ENCODE measurements around the gene HIPK2.

HIPK2 gene

DNA sequence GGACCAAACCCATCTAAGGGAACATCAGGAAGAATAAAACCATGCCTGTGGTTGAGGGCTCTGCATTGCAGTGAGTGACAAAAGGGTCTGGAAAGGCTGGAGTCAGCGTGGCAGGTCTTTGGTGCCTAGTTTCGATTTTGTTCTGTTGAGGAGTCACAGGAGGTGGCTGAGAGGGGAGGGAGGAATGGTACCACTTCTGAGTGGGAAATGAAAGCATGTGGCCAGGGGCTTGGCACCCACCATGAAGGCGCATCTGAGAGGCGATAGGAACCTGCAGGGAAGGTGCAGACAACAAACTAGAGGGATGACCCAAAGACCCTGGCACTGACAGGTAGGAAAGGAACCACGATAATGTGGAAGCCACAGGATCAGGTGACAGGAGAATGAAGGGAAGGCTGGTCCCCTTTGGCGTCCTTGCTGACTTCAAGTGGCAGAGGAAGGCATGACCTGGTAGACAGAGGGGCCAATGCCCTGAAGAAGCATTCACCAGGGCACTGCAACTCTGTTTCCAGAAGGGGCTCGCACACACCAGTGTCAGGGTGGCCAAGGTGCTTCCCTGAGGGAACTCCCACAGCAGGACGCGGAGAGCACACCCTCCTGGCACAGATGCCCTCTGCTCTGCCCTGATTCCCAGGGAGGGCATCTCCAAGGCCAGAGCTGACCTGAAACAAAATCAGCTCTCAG, 41.7 kb downstream of the HIPK2 start:
- no peak for DNase-seq (ENCODE audit: low spot score)
- TF ChIP-seq, protein P1, sequence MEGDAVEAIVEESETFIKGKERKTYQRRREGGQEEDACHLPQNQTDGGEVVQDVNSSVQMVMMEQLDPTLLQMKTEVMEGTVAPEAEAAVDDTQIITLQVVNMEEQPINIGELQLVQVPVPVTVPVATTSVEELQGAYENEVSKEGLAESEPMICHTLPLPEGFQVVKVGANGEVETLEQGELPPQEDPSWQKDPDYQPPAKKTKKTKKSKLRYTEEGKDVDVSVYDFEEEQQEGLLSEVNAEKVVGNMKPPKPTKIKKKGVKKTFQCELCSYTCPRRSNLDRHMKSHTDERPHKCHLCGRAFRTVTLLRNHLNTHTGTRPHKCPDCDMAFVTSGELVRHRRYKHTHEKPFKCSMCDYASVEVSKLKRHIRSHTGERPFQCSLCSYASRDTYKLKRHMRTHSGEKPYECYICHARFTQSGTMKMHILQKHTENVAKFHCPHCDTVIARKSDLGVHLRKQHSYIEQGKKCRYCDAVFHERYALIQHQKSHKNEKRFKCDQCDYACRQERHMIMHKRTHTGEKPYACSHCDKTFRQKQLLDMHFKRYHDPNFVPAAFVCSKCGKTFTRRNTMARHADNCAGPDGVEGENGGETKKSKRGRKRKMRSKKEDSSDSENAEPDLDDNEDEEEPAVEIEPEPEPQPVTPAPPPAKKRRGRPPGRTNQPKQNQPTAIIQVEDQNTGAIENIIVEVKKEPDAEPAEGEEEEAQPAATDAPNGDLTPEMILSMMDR (IDR thresholded peaks at IDR 0.05; ENCODE audit: borderline replicate concordance, control extremely low read depth, extremely low read depth, insufficient read depth, missing control alignments): no peak
- in situ Hi-C loops (cut with MboI; ENCODE audit: low sequenced_read_pairs, unreplicated experiment): no loop called here

DNA sequence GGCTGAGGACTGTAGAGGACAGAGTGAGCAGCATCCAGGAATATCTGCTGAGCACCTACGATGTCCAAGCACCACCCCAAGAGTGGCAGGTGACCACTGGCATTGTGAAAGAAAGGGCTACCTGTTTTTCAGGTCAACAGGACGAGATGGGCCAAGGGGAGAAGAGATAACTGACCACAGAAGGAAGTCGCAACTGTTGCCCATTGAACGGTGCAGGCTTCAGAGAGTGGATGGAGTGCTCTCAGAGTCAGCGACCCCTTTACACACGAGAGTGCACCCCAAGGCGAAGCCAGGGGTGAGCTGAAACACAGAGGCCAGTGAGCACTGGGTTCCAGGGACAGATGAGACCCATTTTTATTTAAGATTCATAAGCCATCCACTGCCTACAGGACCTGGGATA, 42.3 kb downstream of the HIPK2 start:
- TF ChIP-seq, protein P1 (IDR thresholded peaks at IDR 0.05; ENCODE audit: borderline replicate concordance, control extremely low read depth, extremely low read depth, insufficient read depth, missing control alignments): no peak
- in situ Hi-C loops (cut with MboI; ENCODE audit: low sequenced_read_pairs, unreplicated experiment): no loop called here
- DNase-seq (ENCODE audit: low spot score): no peak

DNA sequence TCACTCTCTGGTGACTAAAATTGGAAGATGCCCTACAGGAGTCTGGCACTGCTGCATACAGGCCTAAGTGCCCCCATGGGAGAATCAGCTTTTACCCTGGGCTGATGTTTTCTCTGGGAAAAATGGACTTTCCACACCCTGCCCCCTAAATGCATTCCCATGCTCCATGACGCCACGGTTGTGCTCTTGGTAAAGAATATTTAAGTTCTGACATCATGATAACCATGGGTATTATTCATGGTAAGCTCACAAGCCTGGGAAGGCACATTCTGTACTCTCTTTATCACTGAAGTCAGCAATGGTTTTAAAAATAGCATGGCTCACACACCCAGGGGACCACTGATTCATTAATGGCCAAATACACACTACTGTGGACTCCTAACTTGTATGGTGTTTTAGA, 43.4 kb downstream of the HIPK2 start:
- TF ChIP-seq, protein P1 (IDR thresholded peaks at IDR 0.05; ENCODE audit: borderline replicate concordance, control extremely low read depth, extremely low read depth, insufficient read depth, missing control alignments): no peak
- in situ Hi-C loops (cut with MboI; ENCODE audit: low sequenced_read_pairs, unreplicated experiment): no loop called here
- no peak for DNase-seq (ENCODE audit: low spot score)

DNA sequence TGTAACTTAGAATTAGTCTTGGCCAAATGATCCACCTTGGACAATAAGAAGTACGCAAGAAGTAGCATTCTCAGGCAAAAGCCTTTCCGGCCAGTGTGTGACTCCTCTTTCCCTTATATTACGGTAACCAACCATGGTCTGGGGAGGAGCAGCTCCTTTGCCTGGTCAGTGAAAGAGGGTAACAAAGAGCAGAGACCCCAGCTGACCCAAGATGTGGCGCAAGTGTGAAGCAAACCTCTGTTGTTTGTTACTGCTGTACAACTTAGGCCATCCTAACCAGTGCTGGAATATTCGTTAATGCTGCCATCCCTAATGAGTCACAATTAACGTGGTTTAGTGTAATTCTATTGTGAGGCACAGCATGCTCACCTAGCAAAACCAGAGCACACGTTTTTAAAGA, 44.0 kb downstream of the HIPK2 start:
- DNase-seq (ENCODE audit: low spot score): no peak
- TF ChIP-seq, protein P1 (IDR thresholded peaks at IDR 0.05; ENCODE audit: borderline replicate concordance, control extremely low read depth, extremely low read depth, insufficient read depth, missing control alignments): no peak
- in situ Hi-C loops (cut with MboI; ENCODE audit: low sequenced_read_pairs, unreplicated experiment): no loop called here

DNA sequence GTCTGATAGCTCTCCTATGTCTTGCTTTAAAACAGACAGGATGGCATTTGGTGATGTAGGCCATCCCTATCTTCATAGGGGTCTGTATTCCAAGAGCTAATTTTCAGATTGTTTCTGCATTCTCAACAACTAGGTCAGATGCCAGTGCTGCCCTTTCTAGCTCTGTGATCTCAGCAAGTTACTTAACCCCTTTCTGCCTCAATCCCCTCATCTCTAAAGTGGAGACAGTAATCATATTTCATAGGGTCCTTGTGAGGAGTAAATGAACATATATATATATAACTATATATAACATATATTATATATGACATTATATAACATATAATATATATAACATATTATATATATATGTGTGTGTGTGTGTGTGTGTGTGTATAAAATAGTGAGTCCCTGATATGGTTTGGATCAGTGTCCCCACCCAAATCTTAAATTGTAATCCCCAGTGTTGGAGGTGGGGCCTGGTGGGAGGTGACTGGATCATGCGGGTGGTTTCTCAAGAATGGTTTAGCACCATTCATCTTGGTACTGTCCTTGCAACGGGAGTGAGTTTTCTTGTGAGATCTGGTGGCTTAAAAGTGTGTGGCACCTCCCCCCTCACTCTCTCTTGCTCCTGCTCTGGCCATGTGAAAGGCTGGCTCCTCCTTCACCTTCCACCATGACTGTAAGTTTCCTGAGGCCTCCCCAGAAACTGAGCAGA, 45.2 kb downstream of the HIPK2 start:
- no peak for DNase-seq (ENCODE audit: low spot score)
- in situ Hi-C loops (cut with MboI; ENCODE audit: low sequenced_read_pairs, unreplicated experiment): no loop called here
- TF ChIP-seq, protein P1 (IDR thresholded peaks at IDR 0.05; ENCODE audit: borderline replicate concordance, control extremely low read depth, extremely low read depth, insufficient read depth, missing control alignments): no peak

DNA sequence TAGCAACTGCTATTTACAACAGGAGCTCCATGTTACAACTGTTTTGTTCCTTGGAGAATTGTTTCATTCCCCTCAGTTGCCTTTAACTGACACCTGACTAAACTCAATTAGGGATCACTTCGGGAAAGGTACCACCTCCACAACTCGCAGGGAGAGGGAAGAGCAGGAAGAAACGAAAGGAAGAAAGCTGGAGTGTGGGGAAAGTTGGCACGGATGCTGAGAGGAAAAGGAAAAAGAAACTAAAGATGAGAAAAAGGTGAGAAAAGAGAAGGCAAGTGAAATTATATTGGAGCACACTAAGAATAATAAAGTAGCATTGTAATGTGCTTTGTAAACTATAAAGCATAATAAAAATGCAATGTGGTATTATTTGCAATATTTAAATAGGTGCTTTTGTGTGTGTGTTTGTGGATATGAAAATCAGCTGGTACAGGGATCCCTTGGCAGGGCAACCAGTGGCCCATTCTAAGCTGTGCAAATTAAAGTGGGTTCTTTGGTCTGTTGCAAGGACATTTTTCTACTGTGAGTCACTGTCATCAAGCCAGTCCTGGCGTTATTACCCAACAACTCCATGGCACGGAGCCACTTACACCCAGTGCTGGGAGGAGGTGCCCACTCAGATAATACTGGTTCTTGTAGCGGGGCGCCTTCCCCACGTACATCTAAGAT, 45.9 kb downstream of the HIPK2 start:
- TF ChIP-seq, protein P1 (IDR thresholded peaks at IDR 0.05; ENCODE audit: borderline replicate concordance, control extremely low read depth, extremely low read depth, insufficient read depth, missing control alignments): no peak
- no peak for DNase-seq (ENCODE audit: low spot score)
- in situ Hi-C loops (cut with MboI; ENCODE audit: low sequenced_read_pairs, unreplicated experiment): no loop called here
